Lower leg skin (tissue), 3 donors: ENCODE results near the gene ELL3.

Experiments
- POLR2A ChIP-seq, 2 donors: fragments of 450-650 bp; IDR thresholded peaks; one replicate each; pipeline ENCODE4 v1.6.1; 2016 to 2017; ENCODE audit warnings: antibody characterized with exemption in 2 of 2, mild to moderate bottlenecking in 1 of 2, moderate library complexity in 1 of 2
- TF ChIP-seq, protein P1 (sequence below), 3 donors: fragments of 450-650 bp; IDR thresholded peaks; one replicate each; pipeline ENCODE4 v1.5.1; 2016; ENCODE audit warnings: antibody characterized with exemption in 3 of 3, mild to moderate bottlenecking in 3 of 3, moderate library complexity in 2 of 3

GRCh38 chr15:43776101-43776717 is 557 bp downstream of the ELL3 start:
- TF ChIP-seq, protein P1, sequence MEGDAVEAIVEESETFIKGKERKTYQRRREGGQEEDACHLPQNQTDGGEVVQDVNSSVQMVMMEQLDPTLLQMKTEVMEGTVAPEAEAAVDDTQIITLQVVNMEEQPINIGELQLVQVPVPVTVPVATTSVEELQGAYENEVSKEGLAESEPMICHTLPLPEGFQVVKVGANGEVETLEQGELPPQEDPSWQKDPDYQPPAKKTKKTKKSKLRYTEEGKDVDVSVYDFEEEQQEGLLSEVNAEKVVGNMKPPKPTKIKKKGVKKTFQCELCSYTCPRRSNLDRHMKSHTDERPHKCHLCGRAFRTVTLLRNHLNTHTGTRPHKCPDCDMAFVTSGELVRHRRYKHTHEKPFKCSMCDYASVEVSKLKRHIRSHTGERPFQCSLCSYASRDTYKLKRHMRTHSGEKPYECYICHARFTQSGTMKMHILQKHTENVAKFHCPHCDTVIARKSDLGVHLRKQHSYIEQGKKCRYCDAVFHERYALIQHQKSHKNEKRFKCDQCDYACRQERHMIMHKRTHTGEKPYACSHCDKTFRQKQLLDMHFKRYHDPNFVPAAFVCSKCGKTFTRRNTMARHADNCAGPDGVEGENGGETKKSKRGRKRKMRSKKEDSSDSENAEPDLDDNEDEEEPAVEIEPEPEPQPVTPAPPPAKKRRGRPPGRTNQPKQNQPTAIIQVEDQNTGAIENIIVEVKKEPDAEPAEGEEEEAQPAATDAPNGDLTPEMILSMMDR (IDR thresholded peaks at IDR 0.05) = no peak
- no peak for TF ChIP-seq POLR2A (IDR thresholded peaks at IDR 0.05)
